Measurements from ENCODE around the gene KIF18A. TPM values are rescaled to one million over a fixed set of nuclear protein-coding genes. Genes with fewer than 3 reads are reported as not detected.

KIF18A gene
- total RNA-seq, 2 experiments from 2014 or later = 36.4 to 42.3 TPM

DNA sequence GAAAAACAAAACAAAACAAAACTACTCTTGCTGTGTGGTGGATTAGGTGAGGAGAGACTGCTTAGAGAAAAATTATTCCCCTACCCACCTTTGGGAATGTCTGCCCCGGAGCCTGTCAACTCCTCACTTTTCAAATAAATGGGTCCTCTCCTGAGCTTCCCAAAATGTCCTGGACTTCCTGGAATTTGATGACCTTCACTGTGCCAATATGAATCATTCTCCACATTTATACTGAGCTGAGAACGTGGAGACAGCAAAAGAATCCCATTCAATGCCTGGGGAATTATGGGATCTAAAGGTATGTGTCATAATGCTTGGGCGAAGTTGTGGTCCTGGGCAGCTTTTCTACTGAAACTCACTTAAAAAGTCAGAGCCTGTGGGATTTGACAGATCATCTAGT is 136.8 kb downstream of the KIF18A start:
- Histone ChIP-seq H4K20me1 (ENCODE audit: insufficient read depth, low read length) (no peaks in the 10 kb centered on the region), H3K36me3 (ENCODE audit: insufficient read depth, low read length) (no peaks in the 10 kb centered on the region), H3K4me3 (ENCODE audit: low read depth, low read length, poor library complexity, severe bottlenecking) (no peak overlapping the region), H2AFZ (ENCODE audit: low read length) (no peak overlapping the region), H3K79me2 (ENCODE audit: insufficient read depth, low read depth, low read length) (no peaks in the 10 kb centered on the region), H3K27ac (ENCODE audit: low read depth, low read length, poor library complexity, severe bottlenecking) (no peak overlapping the region), H3K9me3 (ENCODE audit: low read length) (no peaks in the 10 kb centered on the region), H3K4me1 (ENCODE audit: insufficient read depth, low read length, poor library complexity, severe bottlenecking) (no peaks in the 10 kb centered on the region), H3K4me2 (ENCODE audit: low read length) (no peak overlapping the region), H3K9me2 (ENCODE audit: insufficient read depth, low read length) (no peaks in the 10 kb centered on the region; the same call in 1 of the 2 replicates)
- CTCF ChIA-PET (ENCODE audit: unreplicated experiment) = no interaction called here
- intact Hi-C loops (cut with micrococcal nuclease; ENCODE audit: unreplicated experiment) = no loop called here
- POLR2A ChIA-PET = no interaction called here
- TF ChIP-seq, protein P1, sequence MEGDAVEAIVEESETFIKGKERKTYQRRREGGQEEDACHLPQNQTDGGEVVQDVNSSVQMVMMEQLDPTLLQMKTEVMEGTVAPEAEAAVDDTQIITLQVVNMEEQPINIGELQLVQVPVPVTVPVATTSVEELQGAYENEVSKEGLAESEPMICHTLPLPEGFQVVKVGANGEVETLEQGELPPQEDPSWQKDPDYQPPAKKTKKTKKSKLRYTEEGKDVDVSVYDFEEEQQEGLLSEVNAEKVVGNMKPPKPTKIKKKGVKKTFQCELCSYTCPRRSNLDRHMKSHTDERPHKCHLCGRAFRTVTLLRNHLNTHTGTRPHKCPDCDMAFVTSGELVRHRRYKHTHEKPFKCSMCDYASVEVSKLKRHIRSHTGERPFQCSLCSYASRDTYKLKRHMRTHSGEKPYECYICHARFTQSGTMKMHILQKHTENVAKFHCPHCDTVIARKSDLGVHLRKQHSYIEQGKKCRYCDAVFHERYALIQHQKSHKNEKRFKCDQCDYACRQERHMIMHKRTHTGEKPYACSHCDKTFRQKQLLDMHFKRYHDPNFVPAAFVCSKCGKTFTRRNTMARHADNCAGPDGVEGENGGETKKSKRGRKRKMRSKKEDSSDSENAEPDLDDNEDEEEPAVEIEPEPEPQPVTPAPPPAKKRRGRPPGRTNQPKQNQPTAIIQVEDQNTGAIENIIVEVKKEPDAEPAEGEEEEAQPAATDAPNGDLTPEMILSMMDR (conservative IDR thresholded peaks at IDR 0.05; ENCODE audit: low read length) = no peak
- TF ChIP-seq EZH2phosphoT487 (IDR thresholded peaks at IDR 0.05; ENCODE audit: borderline replicate concordance, low read depth, low read length) = no peak
- no TSS peak for BruUV-seq (replicated peaks)
- no peak for DNase-seq (ENCODE audit: low spot score)

Small RNAs within 50 kb of the gene (microRNA-seq; reads per million reads assigned to microRNA genes)
- 6.8 reads per million for gene MIR610 (ENCODE audit: borderline replicate concordance)

Small RNAs within 50 kb of the gene (small RNA-seq; reads per million reads assigned to genes)
- gene AC023206.1 (not detected), gene MIR610 (not detected)

Other genes with a start within 250 kb of the KIF18A start
- 11.7 and 18.9 TPM in 2 replicates for gene METTL15, start 232 bp upstream of the KIF18A start, total RNA-seq (2014; rRNA removed; shearing (Covaris generic))
- gene METTL15, start 232 bp upstream of the KIF18A start, total RNA-seq (2022) = 19.5 and 19.7 TPM in 2 replicates